ENCODE measurements around the gene DEXI. TPM values are rescaled to one million over a fixed set of nuclear protein-coding genes. Genes with fewer than 3 reads are reported as not detected.
"Not testable (repeated sequence)": the region's sequence is repeated elsewhere in the genome, so short reads cannot be mapped to it uniquely, and the experiment has no call there.

The DEXI gene
- total RNA-seq, 1 donor from 2014 or later, result 47.1 TPM

GRCh38 chr16:10941127-10941933 is 938 bp downstream of the DEXI start:
- DNase-seq (ENCODE audit: low read depth), result no peak

GRCh38 chr16:10940501-10941079 is 1.7 kb downstream of the DEXI start:
- DNase-seq (ENCODE audit: low read depth), result no peak

GRCh38 chr16:10939649-10940234 is 2.5 kb downstream of the DEXI start:
- no peak for DNase-seq (ENCODE audit: low read depth)

- no peak for DNase-seq (ENCODE audit: low read depth)
Observed at GRCh38 chr16:10938796-10939648, 3.2 kb downstream of the DEXI start.

GRCh38 chr16:10938321-10938720 is 3.9 kb downstream of the DEXI start:
- no peak for DNase-seq (ENCODE audit: low read depth)

- no peak for DNase-seq (ENCODE audit: low read depth)
Observed at GRCh38 chr16:10937068-10937859, 5.0 kb downstream of the DEXI start.

GRCh38 chr16:10936272-10936984 is 5.8 kb downstream of the DEXI start:
- no peak for DNase-seq (ENCODE audit: low read depth)

- DNase-seq (ENCODE audit: low read depth), result no peak
Observed at GRCh38 chr16:10935226-10935915, 6.9 kb downstream of the DEXI start.

- no peak for DNase-seq (ENCODE audit: low read depth)
Observed at GRCh38 chr16:10934325-10935107, 7.8 kb downstream of the DEXI start.

- no peak for DNase-seq (ENCODE audit: low read depth)
Observed at GRCh38 chr16:10933865-10934264, 8.4 kb downstream of the DEXI start.

GRCh38 chr16:10932959-10933710 is 9.1 kb downstream of the DEXI start:
- DNase-seq (ENCODE audit: low read depth), result no peak

GRCh38 chr16:10931977-10932632 is 10.2 kb downstream of the DEXI start:
- DNase-seq (ENCODE audit: low read depth), result no peak

GRCh38 chr16:10931134-10931533 is 11.1 kb downstream of the DEXI start:
- no peak for DNase-seq (ENCODE audit: low read depth)

- DNase-seq (ENCODE audit: low read depth), result no peak
Observed at GRCh38 chr16:10930755-10931093, 11.5 kb downstream of the DEXI start.

- no peak for DNase-seq (ENCODE audit: low read depth)
Observed at GRCh38 chr16:10929853-10930754, 12.2 kb downstream of the DEXI start.

GRCh38 chr16:10929097-10929496 is 13.2 kb downstream of the DEXI start:
- DNase-seq (ENCODE audit: low read depth), result not testable (repeated sequence)

GRCh38 chr16:10927497-10928112 is 14.7 kb downstream of the DEXI start:
- no peak for DNase-seq (ENCODE audit: low read depth)
